ENCODE measurements around the gene ATG5. TPM values are rescaled to one million over a fixed set of nuclear protein-coding genes. Genes with fewer than 3 reads are reported as not detected.

ATG5 gene
- total and polyA plus RNA-seq, 2 experiments from 2014 or later: 31.6 to 48.2 TPM

- peaks cover 5% of the 10 kb centered on the region; the same call in 1 of the 2 replicates for H4K20me1 ChIP-seq (replicated peaks; ENCODE audit: insufficient read depth)
- DNase-seq (ENCODE audit: low spot score) (no peak), ATAC-seq (no peak)
- no peak for TF ChIP-seq CTCF (conservative IDR thresholded peaks at IDR 0.05; ENCODE audit: low read depth in 2 of 2)
- TF ChIP-seq JUNB (IDR thresholded peaks at IDR 0.05; ENCODE audit: unreplicated experiment): no peak
- no peak for TF ChIP-seq NANOG (IDR thresholded peaks at IDR 0.05; ENCODE audit: borderline replicate concordance)
- no peak for TF ChIP-seq STAT1 (IDR thresholded peaks at IDR 0.05; ENCODE audit: unreplicated experiment)
- no peak for TF ChIP-seq ZNF114 (CRISPR knock-in tag; IDR thresholded peaks at IDR 0.05)
- no peak for TF ChIP-seq EZH2phosphoT487 (IDR thresholded peaks at IDR 0.05; ENCODE audit: unreplicated experiment)
- no peak overlapping the region for H2AFZ ChIP-seq
- H3K4me1 ChIP-seq (ENCODE audit: insufficient read depth): no peaks in the 10 kb centered on the region
- H3K4me3 Mint-ChIP-seq: no peak overlapping the region
- H3K4me3 ChIP-seq: no peak overlapping the region
- no peaks in the 10 kb centered on the region for H3K36me3 ChIP-seq (ENCODE audit: insufficient read depth)
- no peak overlapping the region for H3K4me2 ChIP-seq
- no peaks in the 10 kb centered on the region; the same call in none of the 3 replicates for H3K36me3 Mint-ChIP-seq (ENCODE audit: low read depth)
- no peak overlapping the region for H3K27ac ChIP-seq (ENCODE audit: low read depth)
- H3K79me2 ChIP-seq (replicated peaks; ENCODE audit: insufficient read depth): peaks cover 53% of the 10 kb centered on the region
- H3F3A ChIP-seq (replicated peaks; ENCODE audit: low read depth): no peaks in the 10 kb centered on the region
- no peaks in the 10 kb centered on the region; the same call in 1 of the 3 replicates for H3K4me1 Mint-ChIP-seq
- H3K9me2 ChIP-seq (ENCODE audit: insufficient read depth): no peaks in the 10 kb centered on the region
- no peak overlapping the region for H3K27ac Mint-ChIP-seq
- no peaks in the 10 kb centered on the region for H3K27me3 Mint-ChIP-seq (ENCODE audit: insufficient read depth, low read depth, poor library complexity)
- H3K27me3 ChIP-seq (ENCODE audit: insufficient read depth): no peaks in the 10 kb centered on the region
- no peaks in the 10 kb centered on the region for H3K9me3 Mint-ChIP-seq
Measured at GRCh38 chr6:106256201-106256968, 69.2 kb downstream of the ATG5 start.

- Histone ChIP-seq H3F3A (replicated peaks; ENCODE audit: low read depth) (no peaks in the 10 kb centered on the region), H3K27me3 (ENCODE audit: insufficient read depth) (no peaks in the 10 kb centered on the region), H4K20me1 (replicated peaks; ENCODE audit: insufficient read depth) (no peaks in the 10 kb centered on the region; the same call in 1 of the 2 replicates), H3K36me3 (ENCODE audit: insufficient read depth) (no peaks in the 10 kb centered on the region), H3K79me2 (replicated peaks; ENCODE audit: insufficient read depth) (peaks cover 43% of the 10 kb centered on the region), H3K9me2 (ENCODE audit: insufficient read depth) (no peaks in the 10 kb centered on the region), H3K4me1 (ENCODE audit: insufficient read depth) (no peaks in the 10 kb centered on the region), H2AFZ (no peak overlapping the region), H3K27ac (ENCODE audit: low read depth) (no peak overlapping the region), H3K4me3 (no peak overlapping the region), H3K4me2 (no peak overlapping the region)
- Mint-ChIP-seq H3K4me1 (no peaks in the 10 kb centered on the region; the same call in 1 of the 3 replicates), H3K36me3 (ENCODE audit: low read depth) (no peaks in the 10 kb centered on the region; the same call in none of the 3 replicates), H3K4me3 (no peak overlapping the region), H3K27me3 (ENCODE audit: insufficient read depth, low read depth, poor library complexity) (no peaks in the 10 kb centered on the region), H3K27ac (no peak overlapping the region), H3K9me3 (no peaks in the 10 kb centered on the region)
- DNase-seq (ENCODE audit: low spot score) (no peak), ATAC-seq (no peak)
- TF ChIP-seq ZNF462 (CRISPR knock-in tag; IDR thresholded peaks at IDR 0.05) (no peak), ETS1 (IDR thresholded peaks at IDR 0.05) (no peak), CTCF (conservative IDR thresholded peaks at IDR 0.05; ENCODE audit: low read depth in 2 of 2) (no peak), ZNF114 (CRISPR knock-in tag; IDR thresholded peaks at IDR 0.05) (no peak), JUNB (IDR thresholded peaks at IDR 0.05; ENCODE audit: unreplicated experiment) (no peak), CREB1 (CRISPR knock-in tag; IDR thresholded peaks at IDR 0.05; ENCODE audit: low read depth) (no peak)
Measured at GRCh38 chr6:106255306-106255705, 70.3 kb downstream of the ATG5 start.
